Keratinocyte (primary cell): ENCODE measurements around the gene RETN.

Experiments
- CTCF ChIP-seq, 3 experiments: IDR thresholded peaks in 1 of 3; conservative IDR thresholded peaks in 1 of 3; optimal IDR thresholded peaks in 1 of 3; 2 replicates in 2 of 3; 3 replicates in 1 of 3; pipeline versions ENCODE3 to v1.5.1; 2011; ENCODE audit warnings: low read length in 3 of 3, mild to moderate bottlenecking in 3 of 3, moderate library complexity in 2 of 3, control low read depth in 1 of 3, inconsistent platforms in 1 of 3; ENCODE audit not compliant: insufficient read depth in 2 of 3; ENCODE audit errors: extremely low read depth in 1 of 3
- EZH2 ChIP-seq: IDR thresholded peaks from one replicate; pipeline ENCODE4 v1.6.1; 2012; ENCODE audit warnings: inconsistent platforms, mild to moderate bottlenecking, low read length, moderate library complexity

GRCh38 chr19:7705387-7706187 is 36.7 kb downstream of the RETN start:
- TF ChIP-seq CTCF (optimal IDR thresholded peaks at IDR 0.05 in 1 of 3, IDR thresholded peaks at IDR 0.05 in 1 of 3, conservative IDR thresholded peaks at IDR 0.05 in 1 of 3; ENCODE audit: extremely low read depth in 1 of 3, insufficient read depth in 2 of 3, low read length in 3 of 3) (no peak), EZH2 (no peak)
